MM.1S (cell line): ENCODE data around the gene SPP1.

ENCODE experiments used
- CTCF ChIP-seq: fragments of 300-600 bp; sonication (generic); IDR thresholded peaks from 2 replicates; pipeline ENCODE4 v1.5.1; 2016; ENCODE audit warnings: antibody characterized with exemption, low read length, mixed read lengths
- EZH2phosphoT487 ChIP-seq: fragments of 300-600 bp; sonication (generic); IDR thresholded peaks from 2 replicates; pipeline ENCODE4 v1.6.1; 2018; ENCODE audit warnings: antibody characterized with exemption, low read length

GRCh38 chr4:87989765-87990164 lies 14.3 kb downstream of the SPP1 start:
- no peak for TF ChIP-seq CTCF
- no peak for TF ChIP-seq EZH2phosphoT487
